Measurements from ENCODE around the gene GPR61.
A peak's percentile ranks its signal among the peaks of the same experiment; 100 is the strongest.

GPR61 gene, protein sequence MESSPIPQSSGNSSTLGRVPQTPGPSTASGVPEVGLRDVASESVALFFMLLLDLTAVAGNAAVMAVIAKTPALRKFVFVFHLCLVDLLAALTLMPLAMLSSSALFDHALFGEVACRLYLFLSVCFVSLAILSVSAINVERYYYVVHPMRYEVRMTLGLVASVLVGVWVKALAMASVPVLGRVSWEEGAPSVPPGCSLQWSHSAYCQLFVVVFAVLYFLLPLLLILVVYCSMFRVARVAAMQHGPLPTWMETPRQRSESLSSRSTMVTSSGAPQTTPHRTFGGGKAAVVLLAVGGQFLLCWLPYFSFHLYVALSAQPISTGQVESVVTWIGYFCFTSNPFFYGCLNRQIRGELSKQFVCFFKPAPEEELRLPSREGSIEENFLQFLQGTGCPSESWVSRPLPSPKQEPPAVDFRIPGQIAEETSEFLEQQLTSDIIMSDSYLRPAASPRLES

GRCh38 chr1:109539676-109540075 lies at the start of gene GPR61:
TSS of gene GPR61 (plus strand) at chr1:109539872. CDS start at chr1:109543023, 3,151 bp downstream.
- DNase-seq: no peak

- no peak for DNase-seq
Measured at GRCh38 chr1:109490029-109490933, 49.4 kb upstream of the GPR61 start.

- DNase-seq: no peak
Measured at GRCh38 chr1:109490934-109491302, 48.8 kb upstream of the GPR61 start.

GRCh38 chr1:109491372-109491771 lies 48.3 kb upstream of the GPR61 start:
- DNase-seq: no peak

GRCh38 chr1:109492779-109493178 lies 46.9 kb upstream of the GPR61 start:
- no peak for DNase-seq

GRCh38 chr1:109493227-109493626 lies 46.4 kb upstream of the GPR61 start:
- DNase-seq: no peak

DNA sequence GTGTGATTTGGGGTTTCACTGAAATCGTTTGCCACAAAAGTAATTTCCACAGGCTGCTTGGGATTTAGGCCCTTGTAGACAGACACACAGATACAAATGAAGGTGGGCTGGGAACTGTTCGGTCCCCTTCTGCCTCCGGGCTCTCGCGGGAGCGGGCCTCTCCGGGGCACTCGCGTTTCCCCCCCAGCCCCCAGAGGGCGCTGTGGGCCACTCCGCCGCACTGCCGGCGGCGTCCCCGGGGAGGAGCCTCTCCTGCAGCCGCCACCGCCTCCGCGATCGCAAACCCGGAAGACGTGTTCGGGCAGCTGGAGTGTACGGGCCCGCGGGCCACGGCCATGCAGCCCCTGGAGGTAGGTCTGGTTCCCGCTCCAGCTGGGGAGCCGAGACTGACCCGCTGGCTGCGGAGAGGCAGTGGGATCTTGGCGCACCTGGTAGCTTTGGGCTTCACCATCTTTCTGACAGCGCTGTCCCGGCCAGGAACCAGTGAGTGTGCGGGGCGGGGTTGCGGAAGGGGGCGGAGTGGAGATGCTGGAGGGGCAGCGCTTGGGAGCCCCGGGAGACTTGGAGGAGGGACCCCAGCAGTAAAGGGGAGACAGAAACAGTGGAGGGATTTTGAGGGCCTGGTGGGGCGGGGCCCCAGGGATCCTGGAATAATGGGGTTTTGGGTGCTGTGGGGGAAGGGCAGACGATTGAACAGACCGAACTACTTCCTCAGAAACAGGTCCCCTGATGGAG lies 45.7 kb upstream of the GPR61 start, which contains the start of gene CYB561D1:
TSS of gene CYB561D1 (plus strand) at position 290 of the 735 bp plus-strand sequence. CDS start at position 336, 46 bp downstream.
- DNase-seq: peak; percentile 65

GRCh38 chr1:109495738-109496137 lies 43.9 kb upstream of the GPR61 start:
- DNase-seq: no peak

GRCh38 chr1:109497449-109498160 lies 42.1 kb upstream of the GPR61 start:
- no peak for DNase-seq

GRCh38 chr1:109498161-109498801 lies 41.4 kb upstream of the GPR61 start:
- DNase-seq: peak; percentile 31

GRCh38 chr1:109499081-109499480 lies 40.6 kb upstream of the GPR61 start:
- no peak for DNase-seq

DNA sequence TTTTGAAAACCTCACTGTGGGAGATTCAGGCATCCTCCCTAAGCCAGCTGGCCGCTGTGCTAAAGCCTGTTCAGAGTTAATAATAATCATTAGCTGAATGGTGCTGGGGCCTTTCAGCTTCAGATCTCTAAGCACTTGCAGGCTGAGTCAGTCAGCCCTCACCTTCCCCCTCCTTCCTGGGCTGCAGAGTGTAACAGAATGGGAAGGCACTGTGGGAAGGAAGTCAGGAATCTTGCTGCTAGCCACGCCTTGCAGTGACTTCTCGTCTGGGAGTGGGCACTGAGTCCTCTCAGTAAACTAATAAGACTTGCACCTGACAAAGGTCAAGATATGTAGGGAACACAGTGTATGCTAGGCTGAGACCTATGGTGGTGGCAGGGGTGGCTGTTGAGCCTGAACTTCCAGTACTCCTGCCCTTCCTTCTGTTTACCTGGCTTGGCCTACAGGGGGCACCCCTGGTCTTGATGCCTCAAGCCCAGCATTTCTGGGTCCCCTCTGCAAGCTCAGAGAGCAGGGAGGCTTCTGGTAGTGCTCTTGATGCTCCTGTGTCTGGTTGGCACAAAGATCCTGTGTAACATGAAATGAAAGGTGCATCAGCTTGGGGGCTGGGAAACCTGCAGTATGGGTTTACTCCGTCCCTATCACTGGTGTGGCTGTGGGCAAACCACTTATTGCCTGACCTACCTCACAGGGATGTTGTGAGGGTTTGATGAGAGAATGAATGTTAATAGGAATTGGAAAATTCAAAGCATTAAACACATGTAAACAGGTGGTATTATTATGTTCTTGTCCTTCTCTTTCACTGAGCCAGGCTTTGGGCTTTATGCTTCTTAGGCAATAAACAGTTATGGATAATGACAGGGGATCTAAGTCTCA lies 39.8 kb upstream of the GPR61 start:
- DNase-seq: no peak

DNA sequence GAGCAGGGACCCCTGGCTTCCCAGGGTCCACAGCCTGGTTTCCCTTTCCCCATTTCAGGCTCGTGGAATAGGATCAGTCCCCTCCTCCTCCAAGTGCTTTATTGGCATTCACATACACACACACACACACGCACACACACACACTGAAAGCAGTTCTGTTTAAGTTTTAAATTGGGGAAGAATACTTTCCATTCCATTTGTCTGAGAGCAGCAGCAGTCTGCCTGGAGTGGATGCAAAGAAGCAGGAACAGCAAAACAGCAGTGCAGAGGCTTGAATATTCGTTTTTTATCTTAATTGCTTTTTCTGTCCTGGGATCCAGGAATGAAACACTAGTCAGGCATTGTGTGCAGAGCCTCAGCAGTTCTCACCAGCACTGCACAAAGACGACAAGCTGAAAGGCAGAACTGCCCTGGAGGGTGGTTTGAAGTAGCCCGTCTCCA lies 38.7 kb upstream of the GPR61 start:
- no peak for DNase-seq

DNA sequence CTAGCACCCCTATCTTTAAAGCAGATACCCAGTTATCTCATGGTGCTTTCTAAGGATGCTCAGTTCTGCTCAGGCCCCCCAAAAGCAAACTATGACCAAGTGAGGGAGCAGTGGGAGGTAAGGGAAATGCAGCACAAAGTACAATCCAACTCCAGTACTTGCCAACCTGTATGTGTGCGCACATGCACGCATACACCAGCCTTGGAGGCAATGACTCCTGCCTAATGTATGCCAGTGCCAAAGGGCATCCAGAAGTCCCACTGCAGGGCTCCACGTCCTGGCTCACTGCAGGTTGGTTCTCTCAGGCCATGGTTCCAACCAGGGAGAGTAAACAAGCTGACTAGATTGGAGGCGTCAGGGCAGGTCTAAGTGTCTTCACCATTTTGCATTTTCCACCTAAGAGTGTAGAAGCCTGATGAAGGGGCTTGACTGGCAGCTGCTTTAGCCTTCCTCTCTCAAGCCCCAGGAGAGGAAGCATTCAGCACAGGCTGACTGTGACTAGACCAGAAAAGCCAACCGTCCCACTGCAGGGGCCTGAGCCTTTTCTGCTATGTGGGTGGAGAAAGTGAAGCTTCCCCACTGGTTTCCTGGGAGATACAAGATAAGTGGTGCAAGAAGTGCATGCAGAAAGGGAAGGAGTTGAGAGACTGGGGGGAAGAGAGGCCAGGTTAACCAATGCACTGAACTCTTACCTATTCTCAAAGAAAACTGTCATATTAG lies 37.9 kb upstream of the GPR61 start:
- no peak for DNase-seq

DNA sequence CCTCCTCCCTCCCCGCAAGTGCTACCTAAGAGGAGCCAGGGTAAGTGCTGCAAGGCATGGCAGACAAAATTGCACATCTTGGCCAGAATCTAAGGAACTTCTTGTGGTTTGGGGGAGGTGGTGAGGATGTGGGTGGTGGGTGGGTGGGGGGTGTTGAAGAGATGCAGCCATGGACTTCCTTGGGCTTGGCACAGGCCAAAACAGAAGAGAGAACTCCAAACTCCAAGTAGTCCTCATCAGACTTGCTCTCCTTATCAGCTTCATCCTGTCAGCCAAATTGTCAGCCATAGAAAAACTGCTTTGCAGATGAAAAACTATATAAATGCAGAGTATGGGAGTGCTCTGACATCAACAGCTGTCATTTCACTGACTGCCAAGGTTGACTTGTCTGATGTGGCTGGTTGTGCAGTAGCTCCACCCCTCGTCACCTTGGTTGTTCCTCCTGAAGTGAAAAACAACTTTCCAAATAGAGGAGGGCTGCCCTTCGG lies 37.3 kb upstream of the GPR61 start:
- DNase-seq: no peak

DNA sequence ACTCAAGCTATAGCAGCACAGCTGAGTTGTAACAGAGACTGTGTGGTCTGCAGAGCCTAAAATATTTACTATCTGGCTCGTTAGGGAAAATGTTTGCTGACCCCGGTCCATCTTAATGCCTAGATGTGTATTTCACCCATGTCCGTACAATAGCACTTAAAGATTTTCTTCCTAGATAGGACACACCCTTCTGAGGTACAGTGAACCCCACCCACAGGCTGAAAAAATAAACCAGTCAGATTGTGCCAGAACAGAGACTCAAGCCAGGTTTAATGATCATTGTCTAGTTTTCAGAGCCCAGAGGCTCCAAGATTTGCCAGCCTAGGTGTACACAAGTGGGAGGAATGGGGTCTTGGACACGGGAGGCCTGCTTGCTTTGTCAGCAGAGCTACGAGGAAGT lies 35.7 kb upstream of the GPR61 start:
- no peak for DNase-seq

DNA sequence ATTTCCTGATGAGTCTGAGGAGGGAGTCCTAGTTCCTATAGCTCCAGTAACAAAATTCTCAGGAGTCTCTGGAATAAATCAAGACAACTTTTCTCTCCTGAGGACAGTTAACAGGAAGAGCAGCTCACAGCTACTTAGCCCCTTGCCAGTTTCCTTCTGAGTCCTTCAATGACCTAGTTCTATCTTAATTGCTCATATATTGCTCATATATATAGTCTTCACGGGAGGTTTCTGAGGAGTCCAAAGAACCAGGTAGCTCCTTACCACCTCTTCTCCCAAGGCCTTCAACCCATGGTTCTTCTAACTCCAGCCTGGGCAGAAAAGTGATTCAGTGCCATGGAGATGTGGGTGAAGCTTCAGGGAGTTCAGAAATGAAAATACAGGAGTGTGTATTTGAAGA lies 34.7 kb upstream of the GPR61 start:
- no peak for DNase-seq

GRCh38 chr1:109508001-109508872 lies 31.4 kb upstream of the GPR61 start:
- no peak for DNase-seq

DNA sequence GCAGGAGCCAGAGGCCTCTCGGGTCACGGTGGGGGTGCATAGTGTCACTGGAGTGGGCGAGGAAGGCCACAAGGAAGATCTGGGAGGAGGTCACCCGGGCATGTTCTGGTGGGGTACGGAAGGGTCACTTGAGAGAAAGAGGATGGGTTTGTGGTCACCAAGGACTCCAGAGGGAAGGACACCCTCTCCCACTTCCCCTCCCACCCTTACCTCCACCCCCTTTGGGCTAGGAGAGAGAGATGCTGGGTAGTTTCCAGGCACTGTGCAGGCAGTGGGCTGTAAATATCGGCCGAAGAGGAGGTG lies 30.8 kb upstream of the GPR61 start:
- no peak for DNase-seq

All from NCI-H510A (cell line).